BJ (cell line): ENCODE data around the gene NUMA1. TPM values are rescaled to one million over a fixed set of nuclear protein-coding genes. Genes with fewer than 3 reads are reported as not detected.

Experiments used
- CTCF ChIA-PET: fragments of 350-600 bp; formaldehyde crosslinking; extraction: SDS; loops from one replicate; lab custom pipeline; 2021; ENCODE audit warnings: antibody characterized with exemption, inconsistent platforms; lab: Yijun Ruan, JAX
- POLR2A ChIA-PET: fragments of 300-600 bp; sonication (Branson Sonifier 250); formaldehyde crosslinking; extraction: SDS; loops from one replicate; lab custom pipeline; 2021; ENCODE audit warnings: antibody characterized with exemption; lab: Charles Lee
- DNase-seq: peaks from one replicate; pipeline ENCODE4 v3.0.0-alpha.2; 2011; ENCODE audit warnings: low read depth
- H3K27me3 ChIP-seq: 2 replicates; pipeline ENCODE4 v1.6.0; 2011; ENCODE audit warnings: low read length; ENCODE audit not compliant: control insufficient read depth, insufficient read depth
- H3K36me3 ChIP-seq: 2 replicates; pipeline ENCODE4 v1.5.1; 2011; ENCODE audit warnings: low read length; ENCODE audit not compliant: control insufficient read depth, insufficient read depth
- H3K4me3 ChIP-seq: 2 replicates; pipeline ENCODE4 v1.5.1; 2011; ENCODE audit warnings: low read depth, mild to moderate bottlenecking, control low read depth, low read length
- CTCF ChIP-seq: IDR thresholded peaks from 2 replicates; pipeline ENCODE4 v1.5.1; 2011; ENCODE audit warnings: low read depth, mild to moderate bottlenecking, control low read depth, inconsistent platforms, low read length, moderate library complexity; ENCODE audit not compliant: insufficient read depth
- polyA plus RNA-seq: library from polyadenylated mRNA; depleted of rRNA; stranded (reverse); fragments of >200 nt; gene quantifications from 2 replicates; pipeline ENCODE4 v1.2.3, GENCODE V29; 2011

The NUMA1 gene
- polyA plus RNA-seq, 1 experiment = 120 TPM

- CTCF ChIA-PET = interaction anchor here (1.2 to 1.6 kb wide), 3 partner anchors 15 to 29 kb away, joined by 3 to 6 read pairs (median 3); no protein-coding TSS in a partner anchor
Observed at GRCh38 chr11:71995726-71996291, 84.5 kb downstream of the NUMA1 start.

GRCh38 chr11:71994786-71995185 is 85.6 kb downstream of the NUMA1 start:
- Histone ChIP-seq H3K27me3 (no peaks in the 10 kb centered on the region), H3K36me3 (peaks cover 5% of the 10 kb centered on the region), H3K4me3 (no peak overlapping the region)
- TF ChIP-seq CTCF = no peak
- POLR2A ChIA-PET = no interaction called here
- no peak for DNase-seq
- CTCF ChIA-PET = interaction anchor here (1.6 kb wide), 2 partner anchors 16 to 18 kb away, joined by 3 to 6 read pairs; no protein-coding TSS in a partner anchor

More at GRCh38 chr11:71995726-71996291, 84.5 kb downstream of the NUMA1 start:
- peaks cover 4% of the 10 kb centered on the region for H3K36me3 ChIP-seq
- H3K27me3 ChIP-seq = no peaks in the 10 kb centered on the region
- no peak for DNase-seq
- TF ChIP-seq CTCF = no peak
- POLR2A ChIA-PET = interaction anchor here (0.6 kb wide), 1 partner anchor 19 kb away, joined by 4 read pairs; no protein-coding TSS in a partner anchor
- H3K4me3 ChIP-seq = no peak overlapping the region

GRCh38 chr11:71992136-71992730 is 88.1 kb downstream of the NUMA1 start:
- no peak overlapping the region for H3K4me3 ChIP-seq
- ChIA-PET POLR2A (no interaction called here), CTCF (interaction anchor here (1.0 to 3.2 kb wide), 2 partner anchors 15 to 230 kb away, joined by 3 to 13 read pairs; no protein-coding TSS in a partner anchor)
- H3K27me3 ChIP-seq = no peaks in the 10 kb centered on the region
- H3K36me3 ChIP-seq = peaks cover 5% of the 10 kb centered on the region
- no peak for TF ChIP-seq CTCF
- no peak for DNase-seq

GRCh38 chr11:71991494-71991893 is 88.8 kb downstream of the NUMA1 start:
- Histone ChIP-seq H3K36me3 (peaks cover 5% of the 10 kb centered on the region), H3K4me3 (no peak overlapping the region), H3K27me3 (no peaks in the 10 kb centered on the region)
- ChIA-PET CTCF (interaction anchor here (1.0 to 3.2 kb wide), 2 partner anchors 14 to 231 kb away, joined by 3 to 13 read pairs; no protein-coding TSS in a partner anchor), POLR2A (no interaction called here)
- no peak for TF ChIP-seq CTCF
- no peak for DNase-seq

- POLR2A ChIA-PET = no interaction called here
- CTCF ChIA-PET = interaction anchor here (0.9 to 3.6 kb wide), 3 partner anchors 8 to 193 kb away, joined by 3 to 21 read pairs (median 13); partner anchors contain the start of gene IL18BP
- H3K36me3 ChIP-seq = peaks cover 3% of the 10 kb centered on the region
- DNase-seq = no peak
- no peak overlapping the region for H3K4me3 ChIP-seq
- no peak for TF ChIP-seq CTCF
- H3K27me3 ChIP-seq = no peaks in the 10 kb centered on the region
Observed at GRCh38 chr11:71990701-71991100, 89.6 kb downstream of the NUMA1 start.
